ENCODE measurements around the gene RAB1A.

The RAB1A gene

DNA sequence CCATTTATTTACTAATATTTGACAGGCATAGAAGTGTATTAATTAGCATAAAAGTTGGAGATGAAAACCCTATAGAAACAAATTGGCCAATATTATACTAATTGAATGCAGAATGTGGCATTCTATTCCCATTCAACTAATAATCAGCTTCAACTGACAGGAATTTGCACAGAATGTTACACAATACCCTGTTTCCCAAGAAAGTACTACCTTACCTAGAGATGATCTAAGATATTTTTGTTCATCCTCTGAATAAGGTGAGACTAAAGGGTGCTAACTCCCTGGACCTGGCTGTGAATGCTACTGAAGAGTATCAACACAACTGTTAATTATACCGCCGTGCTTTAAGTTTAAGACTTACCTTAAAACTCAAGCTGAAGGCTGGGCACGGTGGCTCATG lies 44.8 kb downstream of the RAB1A start:
- no peak for DNase-seq

GRCh38 chr2:65081232-65081685 lies 48.6 kb downstream of the RAB1A start:
- peak; percentile 70 to 83 (median 77) for DNase-seq

DNA sequence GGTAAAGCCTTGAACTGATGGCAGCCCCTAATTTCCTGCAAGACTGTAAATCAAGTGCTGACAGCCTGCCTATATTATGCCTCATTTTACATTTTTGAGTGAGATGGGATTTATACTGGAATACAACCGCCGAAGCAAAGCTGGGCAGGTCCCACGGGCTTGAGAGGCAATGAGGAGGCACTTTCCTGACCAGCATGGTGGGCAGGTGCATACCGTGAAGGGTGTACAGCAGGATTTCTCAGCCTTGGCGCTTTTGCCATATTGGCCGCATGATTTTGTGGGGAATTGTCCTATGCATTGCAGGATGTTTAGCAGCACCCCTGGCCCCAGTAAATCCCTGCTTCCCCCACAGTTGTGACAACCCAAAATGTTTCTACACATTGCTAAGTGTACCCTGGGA lies 50.9 kb downstream of the RAB1A start:
- no peak for DNase-seq

GRCh38 chr2:65077898-65078297 lies 52.0 kb downstream of the RAB1A start:
- no peak for DNase-seq

GRCh38 chr2:65076345-65076710 lies 53.6 kb downstream of the RAB1A start:
- no peak for DNase-seq

DNA sequence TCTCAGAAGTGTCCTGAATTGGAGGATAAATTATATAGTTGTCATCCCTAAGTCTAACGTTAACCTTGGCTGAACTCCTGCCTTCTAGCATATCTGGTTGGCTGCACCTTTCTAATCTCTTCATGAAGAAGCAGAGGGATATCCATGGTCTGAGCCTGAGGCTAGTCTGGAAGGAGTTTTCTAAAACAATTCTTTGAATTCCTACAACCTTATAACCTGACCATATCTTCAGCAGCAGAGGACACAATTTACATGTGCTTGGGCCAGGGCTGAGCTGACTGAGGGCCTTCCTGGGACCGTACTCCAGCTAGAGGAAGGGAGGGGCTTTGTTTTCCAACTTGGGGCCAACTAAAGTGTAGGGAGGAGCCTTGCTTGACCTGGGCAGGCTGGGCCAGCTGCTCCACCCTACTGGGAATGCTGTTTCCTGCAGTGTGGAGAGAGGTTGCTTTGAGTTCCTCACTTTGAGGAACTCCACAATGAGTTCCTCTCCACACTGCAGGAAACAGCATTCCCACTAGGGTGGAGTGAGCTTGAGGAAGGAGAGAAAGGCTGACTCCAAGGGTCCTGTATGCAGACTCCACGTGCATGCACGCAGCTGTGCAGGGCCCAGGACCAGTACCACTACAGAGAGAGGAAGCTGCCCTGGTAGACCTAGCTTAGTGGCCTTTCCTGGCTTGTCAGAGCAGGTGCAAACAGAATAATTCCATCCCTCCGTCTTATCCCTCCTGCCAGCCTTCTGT lies 54.1 kb downstream of the RAB1A start:
- DNase-seq: no peak

- no peak for DNase-seq
Observed at GRCh38 chr2:65075176-65075575, 54.7 kb downstream of the RAB1A start.

DNA sequence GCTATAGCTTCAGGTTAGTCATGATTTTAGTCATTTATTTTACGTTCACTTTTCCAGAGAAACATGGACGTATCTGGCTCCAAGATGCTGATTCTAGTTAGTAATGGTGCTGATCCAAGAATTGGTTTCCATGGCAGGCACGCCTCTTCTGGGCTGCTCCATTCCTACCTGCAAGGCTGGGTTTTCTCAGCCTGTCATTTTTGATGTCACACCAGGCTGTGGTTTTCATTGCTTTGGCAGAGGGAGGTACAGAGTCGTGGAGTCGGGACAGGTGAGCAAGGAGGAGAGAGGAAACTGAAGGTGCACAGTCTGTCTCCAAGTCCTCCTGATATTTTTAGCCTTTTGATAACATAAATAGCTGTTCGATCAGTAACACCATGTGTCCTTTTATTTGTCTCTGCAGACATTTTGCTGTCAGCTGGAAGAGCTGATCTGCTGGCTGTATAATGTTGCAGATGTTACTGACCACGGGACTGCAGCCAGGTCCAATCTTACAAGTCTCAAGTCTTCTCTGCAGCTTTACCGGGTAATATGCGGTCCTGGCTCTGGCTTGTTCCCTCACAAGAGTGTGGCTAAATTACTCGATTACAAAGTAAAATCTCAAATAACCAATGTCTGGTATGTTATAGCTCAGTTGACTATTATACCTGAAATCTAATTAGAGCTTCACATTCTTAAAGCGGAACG lies 55.9 kb downstream of the RAB1A start:
- DNase-seq: no peak

GRCh38 chr2:65072181-65072970 lies 57.5 kb downstream of the RAB1A start:
- DNase-seq: no peak

DNA sequence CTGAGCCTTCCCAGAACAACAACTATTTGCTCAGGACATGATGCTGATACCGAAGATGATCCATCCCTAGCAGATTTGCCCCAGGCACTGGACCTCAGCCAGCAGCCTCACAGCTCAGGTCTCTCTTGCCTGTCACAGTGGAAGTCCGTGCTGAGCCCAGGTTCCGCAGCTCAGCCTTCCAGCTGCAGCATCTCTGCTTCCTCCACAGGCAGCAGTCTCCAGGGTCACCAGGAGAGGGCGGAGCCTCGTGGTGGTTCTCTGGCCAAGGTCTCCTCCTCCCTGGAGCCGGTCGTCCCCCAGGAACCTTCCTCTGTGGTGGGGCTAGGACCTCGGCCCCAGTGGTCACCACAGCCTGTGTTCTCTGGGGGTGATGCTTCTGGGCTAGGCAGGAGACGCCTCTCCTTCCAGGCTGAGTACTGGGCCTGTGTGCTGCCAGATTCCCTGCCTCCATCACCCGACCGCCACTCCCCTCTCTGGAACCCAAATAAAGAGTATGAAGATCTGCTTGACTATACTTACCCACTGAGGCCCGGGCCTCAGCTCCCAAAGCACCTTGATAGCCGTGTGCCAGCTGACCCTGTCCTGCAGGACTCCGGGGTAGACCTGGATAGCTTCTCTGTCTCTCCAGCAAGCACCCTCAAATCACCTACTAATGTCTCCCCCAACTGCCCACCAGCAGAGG lies 58.3 kb downstream of the RAB1A start:
- no peak for DNase-seq

DNA sequence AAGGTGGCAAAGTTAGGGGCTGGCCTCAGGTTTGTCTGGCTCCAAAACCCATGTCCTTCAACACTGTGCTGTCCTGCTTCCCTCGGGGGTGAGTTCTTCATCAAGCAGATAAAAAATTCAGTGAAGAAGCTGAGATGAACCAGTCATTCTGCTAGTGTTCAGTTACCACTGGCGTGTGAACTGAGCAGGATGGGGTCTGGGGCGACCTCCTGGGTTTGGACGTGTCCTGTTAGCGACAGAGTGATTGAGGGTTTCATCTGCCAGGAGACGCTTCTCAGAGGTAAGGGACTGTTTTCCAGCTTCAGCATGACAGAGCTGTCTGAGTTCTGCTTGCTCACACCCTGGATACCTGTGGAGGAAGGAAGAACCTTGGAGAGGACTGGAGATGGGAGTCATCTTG lies 59.0 kb downstream of the RAB1A start:
- no peak for DNase-seq

- DNase-seq: peak in 1 of 3 donors; percentile 27
Observed at GRCh38 chr2:65070172-65070830, 59.6 kb downstream of the RAB1A start.

DNA sequence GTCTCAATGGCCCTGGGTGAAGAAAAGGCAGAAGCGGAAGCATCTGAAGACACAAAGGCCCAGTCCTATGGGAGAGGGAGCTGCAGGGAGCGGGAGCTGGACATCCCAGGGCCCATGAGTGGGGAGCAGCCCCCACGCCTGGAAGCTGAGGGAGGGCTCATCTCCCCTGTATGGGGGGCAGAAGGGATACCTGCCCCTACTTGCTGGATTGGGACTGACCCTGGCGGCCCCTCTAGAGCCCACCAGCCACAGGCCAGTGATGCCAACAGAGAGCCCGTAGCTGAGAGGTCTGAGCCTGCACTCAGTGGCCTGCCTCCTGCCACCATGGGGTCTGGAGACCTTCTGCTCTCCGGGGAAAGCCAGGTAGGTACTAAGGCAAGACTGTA lies 60.5 kb downstream of the RAB1A start:
- DNase-seq: no peak

DNA sequence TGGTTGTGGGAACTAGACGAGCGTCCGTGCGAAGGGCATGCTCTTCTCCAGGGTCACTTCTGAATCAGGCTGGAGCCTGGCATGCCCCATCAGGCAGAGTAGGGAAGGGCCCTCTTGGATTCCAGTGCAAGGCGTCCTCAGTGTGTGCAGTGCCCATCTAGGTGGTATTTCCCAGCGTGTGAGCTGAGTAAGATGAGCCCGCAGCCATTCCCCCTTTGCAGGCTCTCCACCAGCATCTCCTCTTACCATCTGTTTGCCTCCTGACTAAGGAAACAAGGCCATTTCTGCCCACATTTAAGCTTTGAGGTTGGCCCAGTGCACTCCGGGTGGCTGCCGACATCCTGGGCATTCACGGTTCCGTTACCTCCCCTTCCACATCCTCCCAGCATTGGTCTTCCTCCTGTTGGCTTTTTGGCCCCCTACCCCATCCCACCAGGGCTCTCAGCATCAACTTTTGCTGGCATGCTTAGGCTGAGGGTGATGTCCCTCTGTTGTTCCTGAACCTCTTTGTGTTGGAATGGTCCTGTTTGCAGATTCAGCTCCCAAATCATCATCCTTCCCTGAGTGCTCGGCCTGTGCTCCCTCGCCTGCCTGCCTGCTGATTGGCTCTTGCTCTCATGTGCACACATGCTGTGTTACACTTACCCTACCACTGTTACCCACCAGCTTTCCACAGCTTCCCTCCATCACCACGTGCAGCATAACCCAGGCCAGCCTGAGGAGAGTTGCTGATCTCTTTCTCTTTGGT lies 61.9 kb downstream of the RAB1A start:
- no peak for DNase-seq

DNA sequence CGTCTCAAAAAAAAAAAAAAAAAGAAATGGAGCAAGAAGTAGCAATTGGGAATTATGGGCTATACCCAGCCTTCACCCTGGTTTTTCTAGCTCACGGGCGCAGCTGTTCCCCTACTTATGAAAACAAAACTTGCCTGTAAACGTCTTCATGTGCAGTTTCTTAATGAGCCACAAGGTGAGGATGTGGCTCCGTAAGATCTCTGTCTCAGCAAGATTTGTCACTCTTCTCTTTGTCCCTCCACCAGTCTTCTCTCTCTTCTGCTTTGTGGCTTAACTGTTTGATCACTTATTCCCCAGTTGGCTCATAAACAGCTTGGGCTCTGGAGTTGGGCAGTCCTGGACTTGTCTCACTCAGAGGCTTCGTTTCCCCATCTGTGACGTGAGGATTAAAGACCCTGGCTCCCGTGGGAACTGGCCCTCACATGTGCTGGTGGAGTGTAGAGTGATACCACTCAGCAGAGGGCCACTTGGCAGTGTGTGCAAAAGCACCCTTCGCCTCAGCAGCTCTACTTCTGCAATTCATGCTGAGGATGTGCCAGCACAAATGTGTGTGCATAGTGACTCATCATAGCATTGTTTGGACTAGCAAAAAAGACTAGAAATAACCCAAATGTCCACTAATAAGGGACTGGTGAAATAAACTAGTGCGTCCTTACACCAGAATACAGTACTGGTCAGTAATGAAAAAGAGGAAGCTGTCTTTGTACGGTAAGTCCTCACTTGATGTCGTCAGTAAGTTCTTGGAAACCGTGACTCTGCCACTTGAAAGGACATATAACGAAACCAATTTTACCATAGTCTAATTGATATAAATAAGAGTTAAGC lies 65.0 kb downstream of the RAB1A start:
- peak; percentile 93 to 99 (median 95) for DNase-seq

GRCh38 chr2:65062843-65063825 lies 66.8 kb downstream of the RAB1A start:
- DNase-seq: peak; percentile 73 to 93 (median 78)

DNA sequence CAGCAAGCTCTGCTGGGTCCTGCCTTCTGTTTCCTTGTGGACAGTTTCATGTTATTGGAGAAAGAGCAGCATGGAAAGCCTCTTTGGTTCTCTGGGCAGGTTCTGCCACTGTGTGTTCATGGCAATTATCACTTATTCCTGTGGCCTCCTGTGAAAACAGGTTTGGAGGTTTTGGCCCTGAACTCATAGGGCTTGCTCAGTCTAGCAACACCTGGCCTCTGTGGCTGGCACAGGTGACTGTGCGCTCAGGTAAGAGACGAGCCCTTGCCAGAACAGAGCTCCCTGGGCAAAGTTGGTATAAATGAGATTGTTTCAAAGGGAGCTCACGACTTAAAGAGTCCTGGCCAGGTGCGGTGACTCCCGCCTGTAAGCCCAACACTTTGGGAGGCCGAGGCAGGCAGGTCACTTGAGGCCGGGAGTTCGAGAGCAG lies 68.0 kb downstream of the RAB1A start:
- no peak for DNase-seq

DNA sequence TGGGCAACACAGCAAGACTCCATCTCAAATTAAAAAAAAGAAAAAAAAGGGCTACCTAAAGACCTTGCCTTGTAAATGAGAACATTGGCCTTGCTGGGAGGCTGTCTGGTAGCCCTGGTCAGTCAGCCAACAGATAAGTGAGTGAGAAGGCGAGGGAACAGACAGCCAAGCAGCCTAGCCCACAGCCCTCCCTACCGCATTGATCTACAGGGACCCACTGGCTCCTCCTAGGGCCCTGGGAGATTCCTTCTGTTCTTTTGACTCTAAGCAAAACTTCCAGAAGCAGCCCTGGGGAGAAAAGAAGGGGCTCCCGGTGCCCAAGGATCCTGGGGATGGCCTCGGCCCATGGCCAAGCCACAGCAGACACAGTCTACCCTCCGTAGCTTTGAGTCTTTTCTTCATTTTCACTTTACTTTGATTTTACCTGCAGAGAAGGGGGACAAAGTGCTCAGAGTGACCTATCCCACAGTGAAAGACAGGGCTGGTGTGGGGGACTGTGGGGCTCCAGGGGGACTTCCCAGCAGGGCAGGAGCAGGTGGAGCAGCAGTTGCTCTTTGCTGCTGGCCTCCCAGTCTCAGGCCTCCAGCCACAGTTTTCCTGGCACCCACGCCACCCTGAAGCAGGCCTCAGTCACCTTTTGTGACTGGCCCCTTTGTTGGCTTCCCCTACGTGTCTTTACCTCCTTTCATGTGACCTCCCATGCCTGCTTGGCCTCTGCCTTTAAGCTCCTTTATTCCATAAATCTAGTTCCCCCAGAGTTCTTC lies 68.6 kb downstream of the RAB1A start:
- DNase-seq: no peak

DNA sequence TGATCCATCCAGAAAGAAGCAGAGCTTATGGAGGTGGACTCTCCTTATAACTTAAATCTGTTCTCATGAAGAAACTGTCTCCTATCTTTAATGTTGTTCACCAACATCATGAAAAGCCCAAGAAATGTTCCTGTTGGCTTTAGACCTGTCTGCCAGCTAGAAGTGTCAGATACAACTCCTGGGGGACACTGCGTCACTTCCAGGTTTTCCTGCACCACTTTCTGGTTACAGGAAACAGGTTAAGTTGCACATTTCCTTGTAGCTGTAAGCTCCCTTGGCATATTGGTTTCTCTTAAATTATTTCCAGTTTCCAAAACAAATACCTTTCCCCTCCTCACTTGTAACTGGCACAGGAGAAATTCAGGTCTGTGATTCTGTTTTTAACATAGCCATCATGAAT lies 70.8 kb downstream of the RAB1A start:
- no peak for DNase-seq

Data from suppressor macrophage treated with lipopolysaccharide for 1 hour (primary cell).